Stimulated activated CD8-positive, alpha-beta memory T cell treated with anti-CD3 and anti-CD28 coated beads, Interleukin-2, amount 100 ng/mL, for 1 hour (primary cell): ENCODE data around the gene SOCS3.

Experiments used
- DNase-seq, 2 donors: peaks; one replicate each; pipeline ENCODE4 v3.0.0-alpha.2; 2020; ENCODE audit warnings: low read depth in 2 of 2

Gene SOCS3

DNA sequence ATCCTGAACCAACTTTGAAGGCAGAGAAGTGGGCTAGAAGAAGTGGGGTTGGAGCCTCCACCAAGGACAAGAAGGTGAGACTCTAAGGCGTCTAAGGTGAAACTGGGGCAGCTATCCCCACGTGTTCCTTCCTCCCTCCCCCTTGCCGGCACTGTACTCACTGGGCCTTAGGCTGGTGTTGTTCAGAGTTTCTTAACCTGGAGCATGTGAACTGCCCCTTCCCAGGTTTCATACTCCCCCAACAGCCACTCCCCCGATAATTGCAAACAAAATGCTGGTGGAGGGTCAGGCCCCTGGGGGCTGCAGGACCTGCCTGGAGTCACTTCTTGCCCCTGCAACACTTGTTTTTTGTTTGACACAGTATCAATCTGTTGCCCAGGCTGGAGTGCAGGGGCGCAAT is 7.3 kb upstream of the SOCS3 start:
- no peak for DNase-seq

DNA sequence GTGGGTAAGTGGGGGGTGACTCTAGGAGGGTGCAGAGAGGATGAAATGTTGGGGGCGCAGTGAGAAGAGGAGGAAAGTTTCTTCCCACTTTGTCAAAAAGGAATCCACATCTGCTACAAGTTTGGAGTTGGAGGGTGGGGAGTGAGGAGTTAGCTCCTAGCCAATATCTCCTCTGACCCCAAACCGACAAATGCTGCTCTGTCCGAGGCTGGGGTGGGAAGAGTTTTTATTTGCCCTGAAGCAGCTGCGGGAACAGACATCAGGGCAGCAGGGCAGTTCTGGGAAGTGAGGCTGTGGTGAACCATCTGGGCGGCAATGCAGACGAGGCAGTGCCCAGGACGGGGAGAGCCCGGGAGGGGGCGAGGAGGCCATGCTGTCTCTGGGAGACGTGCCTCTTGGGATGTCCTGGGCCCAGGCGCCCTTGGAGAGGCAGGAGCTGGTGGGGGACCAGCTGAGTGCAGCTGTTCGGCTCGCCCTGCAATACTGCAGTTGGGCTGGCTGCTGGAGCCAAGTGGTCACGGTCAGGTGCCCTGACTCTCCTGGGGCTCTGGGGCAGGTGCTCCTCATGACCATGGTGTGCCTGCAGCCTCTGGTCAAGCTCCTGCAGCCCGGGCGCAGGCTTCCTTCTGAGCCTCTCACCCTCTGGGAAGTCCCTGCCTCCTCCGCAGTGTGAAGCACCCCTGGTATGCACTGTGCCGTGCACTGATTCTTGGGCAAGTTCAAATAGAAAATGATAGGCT is 6.4 kb upstream of the SOCS3 start:
- no peak for DNase-seq

DNA sequence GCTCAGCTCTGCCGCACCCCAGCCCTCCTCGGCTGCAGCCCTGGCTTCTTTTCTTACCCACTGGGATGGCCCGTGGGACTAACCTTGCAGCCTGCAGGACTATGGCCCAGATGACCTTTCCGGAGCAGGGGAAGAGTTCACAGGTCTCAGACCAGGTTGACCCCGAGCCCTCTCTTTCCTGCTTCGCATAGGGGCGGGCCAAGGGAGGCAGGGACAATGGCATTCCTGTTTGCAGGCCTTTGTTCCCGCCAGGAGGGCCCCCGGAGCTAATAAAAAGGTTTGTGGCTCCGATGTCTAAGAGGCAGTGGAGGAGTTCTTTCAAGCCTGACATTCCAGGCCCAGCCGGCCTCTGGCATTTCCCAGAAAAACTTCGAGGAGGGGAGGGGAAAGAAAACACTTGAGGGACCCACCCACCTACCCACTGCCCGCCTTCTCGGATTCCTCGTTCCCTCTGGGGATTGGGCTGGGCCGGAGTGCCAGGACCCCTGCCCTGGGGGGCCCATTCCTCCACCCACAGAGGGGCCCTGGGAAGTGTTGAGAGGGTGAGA is 5.8 kb upstream of the SOCS3 start:
- DNase-seq: no peak

DNA sequence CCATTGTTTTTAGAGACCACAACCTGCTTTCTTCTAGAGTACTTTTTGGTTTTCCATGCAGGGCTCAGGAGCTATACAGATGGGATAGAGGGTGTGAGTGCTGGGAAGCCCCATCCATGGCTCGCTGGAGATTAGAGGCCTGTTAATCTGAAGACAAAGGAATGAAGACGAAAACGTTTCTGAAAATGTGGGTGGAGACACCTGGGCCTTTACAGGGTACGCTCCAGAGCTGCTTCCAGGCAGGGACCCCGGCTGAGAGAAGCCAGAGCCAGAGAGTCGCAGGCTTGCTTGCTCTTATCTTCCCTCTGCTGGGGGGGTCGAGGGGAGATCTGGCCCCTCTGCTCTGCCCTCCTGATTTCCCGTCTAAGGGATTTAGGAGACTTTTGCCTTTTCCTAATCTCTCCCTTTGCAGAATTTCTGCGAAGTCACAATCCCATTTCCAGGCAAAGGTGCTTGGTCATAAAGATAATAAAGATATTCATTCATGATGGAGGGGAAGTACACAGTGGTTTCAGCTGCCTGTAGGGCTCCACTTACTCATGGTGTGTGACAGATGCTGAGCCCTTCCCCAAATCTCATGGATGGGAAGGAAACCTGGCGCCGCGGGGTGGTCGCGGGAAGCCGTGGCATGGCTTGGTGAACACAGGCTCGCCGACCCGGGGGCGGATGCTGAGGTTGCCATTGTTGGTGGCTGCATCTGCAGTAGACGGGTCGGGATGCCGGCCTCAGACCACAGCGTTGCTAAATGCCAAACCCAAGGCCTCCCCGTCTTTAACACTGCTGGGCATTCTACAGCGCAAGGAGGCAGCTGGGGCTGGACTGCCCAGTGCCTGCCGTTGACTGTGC is 4.8 kb upstream of the SOCS3 start:
- no peak for DNase-seq

DNA sequence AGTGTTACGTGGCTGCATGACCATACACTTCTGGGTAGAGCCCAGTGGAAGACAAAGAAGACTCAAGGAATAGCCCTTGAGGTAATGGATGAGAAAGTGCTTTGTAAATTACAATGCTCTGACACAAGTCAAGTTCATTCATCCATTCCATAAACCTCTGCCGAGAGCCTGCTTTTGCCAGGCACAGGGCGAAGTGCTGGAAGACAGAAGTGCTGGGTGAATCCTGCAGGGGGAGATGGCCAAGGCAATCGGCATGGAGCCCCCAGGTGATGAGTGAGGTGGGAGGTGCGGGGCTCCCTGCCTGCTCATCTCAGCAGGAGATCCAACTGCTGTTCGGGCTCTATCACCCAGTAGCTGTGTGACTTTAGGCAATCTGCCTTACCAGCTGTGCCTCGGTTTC is 2.8 kb upstream of the SOCS3 start:
- DNase-seq: no peak

DNA sequence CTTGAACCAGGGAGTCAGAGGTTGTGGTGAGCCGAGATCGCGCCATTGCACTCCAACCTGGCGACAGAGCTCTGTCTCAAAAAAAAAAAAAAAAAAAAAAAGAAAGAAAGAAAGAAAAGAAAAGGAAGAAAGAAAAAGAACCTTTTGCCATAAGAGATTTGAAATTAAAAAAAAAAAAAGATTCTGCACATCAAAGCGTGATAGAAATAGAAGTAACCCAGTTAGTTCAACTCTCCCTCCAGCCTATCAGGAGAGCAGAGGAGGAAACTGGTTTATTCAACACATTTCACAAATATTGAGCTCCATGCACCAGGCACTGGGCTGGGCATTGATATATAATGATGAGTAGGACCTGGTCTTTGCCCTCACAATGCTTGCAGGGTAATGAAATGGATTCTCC is 2.4 kb upstream of the SOCS3 start:
- DNase-seq: no peak

DNA sequence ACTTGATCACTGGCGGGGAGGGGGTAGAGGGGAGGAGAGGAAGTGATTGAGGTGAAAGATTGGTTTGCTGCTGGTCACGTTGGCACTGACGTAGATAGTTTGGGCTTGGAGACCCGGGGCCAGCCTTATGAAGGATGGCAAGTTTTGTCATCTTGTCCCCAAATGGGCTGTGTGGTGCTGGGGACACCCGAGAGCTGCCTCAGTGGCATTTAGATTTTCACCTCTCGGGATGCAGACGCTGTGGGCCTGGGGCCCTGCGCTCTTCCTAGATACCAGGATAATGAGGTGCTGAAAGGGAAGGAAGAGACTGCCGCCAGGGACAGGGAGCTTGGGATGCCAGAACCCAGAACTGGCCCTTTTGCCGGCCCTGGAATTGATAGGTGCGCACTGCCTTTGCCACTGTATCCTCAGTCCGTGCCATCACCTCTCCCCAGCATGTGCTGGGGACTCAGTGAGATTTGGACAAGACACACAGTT is 1.4 kb upstream of the SOCS3 start:
- no peak for DNase-seq

DNA sequence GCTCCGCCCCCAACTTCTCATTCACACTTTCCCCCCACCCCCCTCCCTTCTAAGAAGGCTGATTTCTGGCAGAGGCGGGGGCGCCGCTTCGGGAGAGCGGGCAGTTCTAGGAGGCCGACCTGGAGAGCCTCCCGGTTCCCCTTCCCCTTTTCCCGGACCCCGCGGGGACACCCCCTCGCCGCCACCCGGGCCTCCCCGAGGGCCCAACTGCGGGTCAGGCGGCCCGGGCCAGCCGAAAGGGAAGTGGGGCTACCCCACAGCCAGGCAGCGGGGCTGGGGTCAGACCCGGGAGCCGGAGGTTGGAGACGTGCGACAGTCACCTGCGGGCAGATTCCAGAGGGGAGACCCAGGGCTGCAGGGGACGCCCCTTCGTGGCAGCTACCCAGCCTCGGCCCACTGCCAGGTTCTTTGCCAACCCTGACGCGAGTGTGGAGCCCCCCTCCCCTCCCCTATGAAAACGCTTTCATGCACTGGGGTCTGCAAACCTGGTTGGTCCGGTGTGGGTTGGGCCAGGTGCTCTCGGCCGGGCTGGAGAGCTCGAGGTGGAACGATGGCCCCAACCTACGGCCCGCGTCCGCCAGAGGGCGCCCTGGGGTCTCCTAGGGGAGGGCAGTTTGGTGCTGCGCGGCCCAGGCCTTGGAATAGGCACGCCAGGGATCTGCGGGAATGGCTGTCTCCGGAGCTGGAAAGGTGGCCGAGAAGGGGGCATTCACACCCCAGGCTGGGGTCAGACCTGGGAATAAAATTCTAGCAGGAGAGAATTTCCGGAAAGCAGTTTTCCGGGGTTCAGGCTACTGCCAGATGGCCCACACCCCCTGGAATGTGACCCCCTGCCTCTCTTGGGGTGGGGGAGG is 721 bp upstream of the SOCS3 start:
- peak; percentile 77 to 84 for DNase-seq

DNA sequence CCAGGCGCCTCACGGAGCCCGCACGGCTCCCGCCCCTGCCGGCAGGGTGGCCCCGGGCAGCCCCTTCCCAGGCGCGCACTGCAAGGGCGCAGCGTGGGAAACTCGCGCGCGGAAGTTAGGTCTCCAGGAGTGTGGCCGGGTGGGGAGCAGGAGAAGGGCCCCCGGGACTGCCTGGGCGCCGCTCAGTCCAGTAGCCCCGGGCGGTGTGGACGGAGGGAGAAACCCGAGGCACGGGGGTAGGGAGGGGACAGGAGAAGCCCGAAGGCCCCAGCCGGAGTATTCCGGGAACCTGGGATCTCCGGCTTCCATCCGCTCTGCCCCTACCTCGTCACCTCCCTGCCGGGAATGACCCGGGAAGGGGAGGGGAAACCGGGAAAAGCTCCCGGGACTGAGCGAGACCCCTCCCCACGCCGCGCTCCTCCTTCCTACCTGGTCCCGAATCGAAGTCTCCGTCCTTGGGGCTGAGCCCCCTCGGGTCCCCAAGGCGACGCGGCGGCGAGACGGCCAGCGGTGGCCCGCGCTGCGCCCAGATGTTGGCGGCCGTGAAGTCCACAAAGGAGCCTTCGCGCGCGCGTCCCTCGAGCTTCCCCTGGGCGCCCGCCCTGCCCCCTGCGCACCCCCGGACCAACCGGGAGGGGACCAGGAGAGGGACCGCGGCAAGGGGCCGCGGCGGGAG is 418 bp downstream of the SOCS3 start:
- no peak for DNase-seq

DNA sequence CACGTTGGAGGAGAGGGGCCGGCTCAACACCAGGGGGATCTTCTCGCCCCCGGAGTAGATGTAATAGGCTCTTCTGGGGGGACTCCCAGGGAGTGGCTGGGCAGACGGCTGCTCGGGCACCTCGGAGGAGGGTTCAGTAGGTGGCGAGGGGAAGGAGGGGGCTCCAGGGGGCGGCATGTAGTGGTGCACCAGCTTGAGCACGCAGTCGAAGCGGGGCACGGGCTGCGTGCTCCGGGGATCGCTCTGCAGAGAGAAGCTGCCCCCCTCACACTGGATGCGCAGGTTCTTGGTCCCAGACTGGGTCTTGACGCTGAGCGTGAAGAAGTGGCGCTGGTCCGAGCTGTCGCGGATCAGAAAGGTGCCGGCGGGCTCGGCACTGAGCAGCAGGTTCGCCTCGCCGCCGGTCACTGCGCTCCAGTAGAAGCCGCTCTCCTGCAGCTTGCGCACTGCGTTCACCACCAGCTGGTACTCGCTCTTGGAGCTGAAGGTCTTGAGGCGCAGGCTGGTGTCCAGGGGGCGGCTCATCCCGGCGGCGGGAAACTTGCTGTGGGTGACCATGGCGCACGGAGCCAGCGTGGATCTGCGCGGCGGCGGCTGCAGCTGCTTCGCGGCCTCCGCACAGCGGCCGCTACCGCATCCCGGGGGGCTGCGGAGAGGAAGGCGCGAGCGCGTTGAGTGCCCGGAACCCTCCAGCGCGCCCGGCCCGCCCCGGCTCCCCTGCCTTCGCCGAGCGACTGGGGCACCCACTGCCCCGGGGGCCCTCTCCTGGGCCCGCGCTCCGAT is 1.1 kb downstream of the SOCS3 start:
- DNase-seq: no peak

DNA sequence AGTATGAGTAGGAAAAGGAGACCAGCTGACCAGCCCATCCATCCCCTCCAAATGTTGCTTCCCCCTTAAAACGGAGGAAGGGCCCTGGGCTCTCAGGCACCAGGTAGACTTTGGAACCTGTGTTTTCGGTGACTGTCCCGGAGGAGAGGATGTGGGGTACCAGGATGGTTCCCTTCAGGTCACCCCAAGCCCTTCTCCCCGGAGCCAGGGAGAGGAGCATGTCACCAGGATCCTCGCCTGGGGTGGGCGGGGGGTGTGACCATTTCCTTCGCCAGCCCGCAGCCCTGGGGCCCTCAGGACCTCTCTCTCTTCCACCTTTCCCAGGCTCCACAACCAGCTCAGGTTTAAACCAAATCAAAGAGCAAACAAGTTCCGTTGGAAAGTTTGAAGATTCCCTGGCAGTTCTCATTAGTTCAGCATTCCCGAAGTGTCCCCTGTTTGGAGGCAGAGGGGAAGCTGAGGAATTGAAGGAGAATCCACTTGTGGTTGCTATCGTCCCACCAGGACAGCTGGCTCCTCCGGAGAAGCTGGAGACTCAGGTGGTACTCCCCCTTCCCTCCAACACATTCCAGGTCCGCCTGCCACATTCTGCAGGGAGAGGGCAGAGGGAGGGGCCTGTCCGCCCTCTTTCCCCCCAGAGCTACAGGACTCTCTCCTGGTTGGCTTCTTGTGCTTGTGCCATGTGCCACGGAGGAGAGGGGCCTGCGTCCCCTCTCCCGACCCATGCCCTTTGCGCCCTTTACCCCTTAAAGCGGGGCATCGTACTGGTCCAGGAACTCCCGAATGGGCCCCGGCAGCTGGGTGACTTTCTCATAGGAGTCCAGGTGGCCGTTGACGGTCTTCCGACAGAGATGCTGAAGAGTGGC is 2.0 kb downstream of the SOCS3 start:
- DNase-seq: no peak

DNA sequence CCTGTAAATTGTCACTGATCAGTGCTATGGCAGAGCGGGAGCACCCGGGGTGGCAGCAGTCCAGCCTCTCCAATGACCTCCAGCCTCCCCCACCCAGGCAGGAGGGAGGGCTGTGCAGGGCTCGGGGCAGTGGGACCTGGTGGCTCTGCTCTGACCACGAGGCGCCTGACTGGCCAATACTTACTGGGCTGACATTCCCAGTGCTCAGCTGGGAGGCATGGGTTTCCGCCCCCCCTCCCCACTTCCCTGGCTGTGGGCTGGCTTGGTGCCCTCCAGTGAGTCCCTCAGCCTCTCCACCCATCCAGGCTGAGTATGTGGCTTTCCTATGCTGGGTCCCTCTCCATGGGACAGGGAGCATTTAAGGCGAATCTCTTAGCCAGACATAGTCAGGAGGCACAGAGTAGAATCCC is 2.7 kb downstream of the SOCS3 start:
- DNase-seq: no peak

DNA sequence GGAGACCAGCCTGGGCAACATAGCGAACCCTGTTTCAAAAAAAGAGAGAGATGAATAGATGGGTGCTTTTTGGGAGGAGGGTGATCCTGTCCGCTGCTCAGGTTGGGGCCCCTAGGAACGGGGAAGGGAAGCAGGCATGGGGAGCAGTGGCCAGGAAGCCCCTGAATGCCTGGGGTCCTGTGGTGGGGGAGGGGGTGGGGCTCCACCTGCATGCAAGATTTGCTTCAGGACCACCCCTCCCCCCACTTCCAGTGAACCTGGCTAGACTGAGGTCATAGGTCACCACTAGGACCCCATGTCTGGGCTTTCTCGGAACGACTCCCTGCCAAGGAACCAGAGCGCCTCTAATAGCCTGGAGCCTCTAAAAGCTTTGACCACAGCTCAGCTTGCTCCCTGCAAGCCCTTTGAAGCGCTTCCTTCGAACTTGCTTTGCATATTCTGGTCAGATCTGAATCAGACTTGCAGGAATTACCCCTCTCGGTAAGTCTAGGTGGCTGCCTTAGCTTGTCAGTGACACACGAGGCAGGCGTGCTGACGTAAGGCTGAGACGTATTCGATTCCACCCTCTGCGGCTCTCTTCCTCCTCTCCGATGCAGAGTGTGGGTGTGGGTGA is 3.7 kb downstream of the SOCS3 start:
- peak; percentile 71 to 76 for DNase-seq

DNA sequence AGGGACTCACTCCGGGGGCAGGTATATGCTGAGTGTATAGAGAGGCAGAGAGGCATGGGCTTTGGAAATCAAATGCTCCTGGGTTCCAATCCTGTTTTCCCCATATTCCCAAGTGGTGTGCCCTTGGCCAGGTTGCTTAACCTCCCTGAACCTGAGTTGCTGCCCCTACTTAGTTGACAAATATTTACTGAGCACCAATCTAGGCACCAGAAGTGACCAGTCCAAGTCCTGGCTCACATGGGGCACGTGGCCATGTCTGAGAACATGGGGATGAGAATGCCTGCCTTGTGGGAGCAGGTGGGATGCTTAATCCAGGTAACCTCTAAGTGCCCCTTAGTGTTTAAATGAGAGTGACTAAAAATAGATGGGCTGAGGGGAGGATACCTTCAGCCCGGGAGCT is 4.2 kb downstream of the SOCS3 start:
- no peak for DNase-seq

DNA sequence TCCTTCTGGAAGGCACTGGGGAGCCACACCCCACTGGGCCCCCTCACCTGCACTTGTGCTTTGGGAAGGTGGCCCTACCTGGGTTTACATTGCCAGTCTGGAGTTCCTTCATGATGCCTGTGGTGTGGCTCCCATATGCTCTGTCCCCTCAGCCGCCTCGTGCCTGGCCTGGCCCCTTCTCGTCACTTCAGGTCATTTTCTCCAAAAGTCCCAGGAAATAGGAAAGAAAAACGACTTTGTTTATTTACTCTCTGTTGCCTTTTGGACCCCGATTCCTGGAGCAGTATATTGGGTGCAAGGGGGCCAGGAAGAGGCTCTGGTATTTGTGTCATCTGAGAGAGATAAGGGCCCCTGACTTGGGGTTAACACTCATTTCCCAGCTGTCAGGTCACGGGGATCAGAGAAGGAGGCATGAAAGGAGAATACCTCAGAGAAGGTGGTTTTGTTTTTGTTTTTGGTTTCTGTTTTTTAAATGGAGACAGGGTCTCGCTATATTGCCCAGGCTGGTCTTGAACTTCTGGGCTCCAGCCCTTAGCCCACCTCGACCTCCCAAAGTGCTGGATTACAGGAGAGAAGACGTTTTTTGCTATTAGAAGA is 4.7 kb downstream of the SOCS3 start:
- DNase-seq: no peak

DNA sequence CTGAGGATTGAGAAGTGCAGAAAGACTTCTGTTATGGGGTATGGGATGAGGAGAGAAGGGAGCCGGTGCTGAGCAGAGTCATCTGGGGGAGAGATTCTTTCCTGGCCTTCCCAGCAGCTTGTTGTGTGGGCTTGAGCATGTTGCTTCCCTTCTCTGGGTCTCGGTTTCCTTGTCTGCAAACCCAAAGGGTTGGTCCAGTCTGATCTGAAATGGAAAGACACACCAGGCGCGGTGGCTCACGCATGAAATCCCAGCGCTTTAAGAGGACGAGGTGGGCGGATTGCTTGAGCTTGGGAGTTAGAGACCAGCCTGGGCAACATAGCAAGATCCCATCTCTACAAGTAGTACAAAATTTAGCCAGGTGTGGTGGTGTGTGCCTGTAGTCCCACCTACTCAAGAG is 6.0 kb downstream of the SOCS3 start:
- DNase-seq: no peak

DNA sequence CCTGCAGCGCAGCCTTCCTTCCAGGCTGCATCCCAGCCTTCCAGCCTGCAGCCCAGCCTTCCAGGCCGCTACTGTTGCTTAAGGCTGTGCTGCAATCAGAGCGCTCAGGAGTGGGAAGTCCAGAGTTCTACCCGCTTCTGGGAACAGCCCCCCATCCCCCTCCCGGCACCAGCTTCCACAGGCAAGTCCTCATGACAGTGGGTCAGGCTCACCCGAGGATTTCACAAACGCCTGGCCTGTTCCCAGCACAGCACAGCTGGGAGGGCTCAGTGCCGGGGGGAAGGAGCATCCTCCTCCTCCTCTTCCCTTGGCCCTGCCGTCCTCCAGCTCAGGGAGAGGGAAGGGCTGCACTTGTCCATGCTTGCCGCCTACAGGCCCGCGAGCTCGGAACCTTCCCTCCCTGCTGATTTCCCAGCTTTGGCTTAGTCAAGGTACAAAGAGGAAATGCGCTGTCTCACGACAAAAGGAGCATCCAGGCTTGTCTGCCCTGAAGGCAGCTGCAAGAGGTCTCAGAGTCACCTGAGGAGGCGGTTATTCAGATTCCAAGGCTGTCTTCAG is 8.3 kb downstream of the SOCS3 start:
- no peak for DNase-seq

DNA sequence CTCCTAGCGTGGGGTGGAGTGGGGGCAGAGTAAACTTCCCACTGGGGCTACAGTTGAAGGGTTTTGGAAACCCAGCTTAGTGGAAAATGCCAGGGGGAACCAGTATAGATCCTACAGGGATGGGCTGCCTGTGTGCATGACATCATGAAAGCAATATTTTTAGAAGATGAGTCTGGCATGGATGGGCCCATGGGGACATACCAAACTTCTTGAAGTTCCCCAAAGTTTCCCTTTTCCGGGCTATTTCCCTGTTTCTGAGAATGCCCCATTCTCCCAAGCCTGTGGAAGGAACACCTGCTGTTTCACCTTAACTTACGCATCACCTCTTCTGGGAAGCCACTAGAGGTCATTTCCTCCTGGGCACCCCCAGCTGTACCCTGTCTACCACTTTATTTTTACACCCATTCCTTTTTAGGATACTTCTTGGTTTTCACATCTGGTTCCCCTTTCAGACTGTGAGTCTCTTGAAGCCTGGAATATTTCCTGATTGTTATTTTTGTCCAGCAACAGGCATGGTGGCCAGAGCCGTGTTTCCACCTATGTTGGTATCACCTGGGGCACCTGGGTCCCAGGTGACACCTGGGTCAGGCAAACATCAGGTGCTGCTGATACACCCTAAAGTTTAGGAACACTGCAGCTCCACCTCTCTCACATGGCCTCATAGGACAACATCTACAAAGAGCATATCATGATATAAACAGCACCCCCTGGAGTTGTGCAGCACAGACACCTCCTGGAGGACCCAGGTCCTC is 9.8 kb downstream of the SOCS3 start:
- DNase-seq: no peak
